Spleen (tissue), 7 donors: ENCODE measurements around the gene CDK18.

Experiments
- POLR2A ChIP-seq, 3 donors: fragments of 450-650 bp; IDR thresholded peaks; one replicate each; pipeline ENCODE4 v1.5.1; 2017; ENCODE audit warnings: antibody characterized with exemption in 3 of 3, mild to moderate bottlenecking in 1 of 3
- POLR2AphosphoS5 ChIP-seq, 3 donors: sonication (generic); formaldehyde crosslinking; IDR thresholded peaks; one replicate each; pipeline ENCODE4 v1.5.1; 2017; ENCODE audit warnings: antibody characterized with exemption in 3 of 3
- TF ChIP-seq, protein P1 (sequence below), 11 experiments: fragments of 200-600 bp in 7 of 11; fragments of 450-650 bp in 4 of 11; sonication (generic) in 4 of 11; IDR thresholded peaks in 8 of 11; conservative IDR thresholded peaks in 3 of 11; 1 replicate in 7 of 11; 2 replicates in 4 of 11; pipeline versions ENCODE4 v1.4.0 to v1.8.0; 2016 to 2021; ENCODE audit warnings: antibody characterized with exemption in 11 of 11, inconsistent platforms in 4 of 11, mild to moderate bottlenecking in 1 of 11
- donor health status: DM: no; HTN: no; CAD: no; lungs with moderate emphysema.
- donor health status: DM: no; HTN: no; CAD: no.
- donor health status: DM: no; HTN: no; CAD: no.

DNA sequence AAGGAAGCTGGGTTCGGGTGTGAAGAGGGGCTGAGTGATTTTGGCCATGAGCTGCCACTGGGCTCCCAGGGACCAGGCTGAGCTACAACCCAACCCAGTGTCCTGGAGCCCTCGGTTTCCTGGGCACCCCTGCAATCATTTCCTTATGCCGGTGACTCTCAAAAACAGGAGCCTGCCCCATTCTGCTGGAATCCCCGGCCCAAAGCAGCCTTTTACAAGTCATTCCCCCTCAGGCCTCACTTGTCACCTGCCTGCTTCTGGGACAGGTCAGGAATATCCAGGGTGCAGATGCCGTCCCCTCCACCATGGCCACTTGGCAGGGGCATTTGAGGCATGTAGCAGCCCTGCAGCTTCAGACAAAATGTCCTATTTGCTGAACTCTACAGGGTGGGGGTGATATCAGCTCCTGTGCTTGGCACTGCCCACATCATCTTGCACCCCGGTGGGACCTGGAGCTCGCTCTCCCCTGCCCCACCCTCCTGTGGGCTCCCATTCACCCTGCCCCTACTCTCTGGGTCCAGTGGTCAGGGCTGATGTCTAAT lies 30.0 kb downstream of the CDK18 start:
- TF ChIP-seq, protein P1, sequence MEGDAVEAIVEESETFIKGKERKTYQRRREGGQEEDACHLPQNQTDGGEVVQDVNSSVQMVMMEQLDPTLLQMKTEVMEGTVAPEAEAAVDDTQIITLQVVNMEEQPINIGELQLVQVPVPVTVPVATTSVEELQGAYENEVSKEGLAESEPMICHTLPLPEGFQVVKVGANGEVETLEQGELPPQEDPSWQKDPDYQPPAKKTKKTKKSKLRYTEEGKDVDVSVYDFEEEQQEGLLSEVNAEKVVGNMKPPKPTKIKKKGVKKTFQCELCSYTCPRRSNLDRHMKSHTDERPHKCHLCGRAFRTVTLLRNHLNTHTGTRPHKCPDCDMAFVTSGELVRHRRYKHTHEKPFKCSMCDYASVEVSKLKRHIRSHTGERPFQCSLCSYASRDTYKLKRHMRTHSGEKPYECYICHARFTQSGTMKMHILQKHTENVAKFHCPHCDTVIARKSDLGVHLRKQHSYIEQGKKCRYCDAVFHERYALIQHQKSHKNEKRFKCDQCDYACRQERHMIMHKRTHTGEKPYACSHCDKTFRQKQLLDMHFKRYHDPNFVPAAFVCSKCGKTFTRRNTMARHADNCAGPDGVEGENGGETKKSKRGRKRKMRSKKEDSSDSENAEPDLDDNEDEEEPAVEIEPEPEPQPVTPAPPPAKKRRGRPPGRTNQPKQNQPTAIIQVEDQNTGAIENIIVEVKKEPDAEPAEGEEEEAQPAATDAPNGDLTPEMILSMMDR (IDR thresholded peaks at IDR 0.05 in 8 of 11, conservative IDR thresholded peaks at IDR 0.05 in 3 of 11), result no peak
- no peak for TF ChIP-seq POLR2A (IDR thresholded peaks at IDR 0.05)
- no peak for TF ChIP-seq POLR2AphosphoS5 (IDR thresholded peaks at IDR 0.05)
